A549 (cell line): ENCODE results near the gene DEFB118. TPM values are rescaled to one million over a fixed set of nuclear protein-coding genes. Genes with fewer than 3 reads are reported as not detected.

Experiments used
- ATAC-seq, 2 experiments: fragments of 200-7000 bp in 1 of 2; fragments of >200 bp in 1 of 2; cut with Nextera tagmentation in 1 of 2; cut with Tn5 transposase in 1 of 2; 3 replicates each; pipeline versions ENCODE4 v1.8.0 to v1.9.1; 2018 to 2020; ENCODE audit warnings: mild to moderate bottlenecking in 1 of 2, moderate library complexity in 1 of 2
- CTCF ChIA-PET: fragments of 300-600 bp; sonication (Branson Sonifier 250); formaldehyde crosslinking; extraction: SDS; loops from one replicate; lab custom pipeline; 2021; ENCODE audit warnings: antibody characterized with exemption, inconsistent platforms; lab: Yijun Ruan, JAX
- POLR2A ChIA-PET: fragments of 350-600 bp; formaldehyde crosslinking; extraction: SDS; loops from one replicate; lab custom pipeline; 2021; ENCODE audit warnings: antibody characterized with exemption, inconsistent platforms; lab: Yijun Ruan, JAX
- DNase-seq, 2 experiments: peaks; one replicate each; pipeline versions ENCODE4 v3.0.0 to v3.0.0-alpha.2; 2011 to 2016; ENCODE audit warnings: low read depth in 1 of 2, low spot score in 1 of 2
- FAIRE-seq: peaks from 2 replicates; lab custom pipeline; 2011; peaks lifted over from hg19 to GRCh38; lab: Jason Lieb, UNC
- H3K27ac ChIP-seq, 2 experiments: fragments of >200 bp; sonication (Bioruptor Twin); formaldehyde crosslinking; 3 replicates each; pipeline ENCODE4 v1.5.1; 2016 to 2017
- H3K4me1 ChIP-seq: fragments of >200 bp; sonication (Bioruptor Twin); formaldehyde crosslinking; 3 replicates; pipeline ENCODE4 v1.6.1; 2016
- H3K4me2 ChIP-seq: fragments of >200 bp; sonication (Bioruptor Twin); formaldehyde crosslinking; 3 replicates; pipeline ENCODE4 v1.6.1; 2016
- H3K4me3 ChIP-seq: fragments of >200 bp; sonication (Bioruptor Twin); formaldehyde crosslinking; 3 replicates; pipeline ENCODE4 v1.5.1; 2016
- H3K9me3 ChIP-seq: fragments of >200 bp; sonication (Bioruptor Twin); formaldehyde crosslinking; 3 replicates; pipeline ENCODE4 v1.6.1; 2016
- BCL3 ChIP-seq: fragments of >200 bp; sonication (Bioruptor Twin); formaldehyde crosslinking; IDR thresholded peaks from 3 replicates; pipeline ENCODE4 v1.6.1; 2016
- BHLHE40 ChIP-seq: IDR thresholded peaks from 2 replicates; pipeline ENCODE4 v1.6.1; 2012; ENCODE audit warnings: low read depth, low read length, inconsistent platforms
- E2F6 ChIP-seq: IDR thresholded peaks from 2 replicates; pipeline ENCODE4 v1.6.1; 2012; ENCODE audit warnings: low read depth, borderline replicate concordance
- HEYL ChIP-seq: fragments of 250-450 bp; sonication (Bioruptor Pico); IDR thresholded peaks from 2 replicates; pipeline ENCODE4 v1.8.0; 2021; ENCODE audit warnings: mild to moderate bottlenecking, moderate library complexity
- HMGXB4 ChIP-seq: fragments of 250-450 bp; sonication (Bioruptor Pico); IDR thresholded peaks from 2 replicates; pipeline ENCODE4 v1.5.0; 2021; ENCODE audit warnings: mild to moderate bottlenecking, moderate library complexity, borderline replicate concordance
- HOXB5 ChIP-seq: fragments of 250-450 bp; sonication (Bioruptor Pico); IDR thresholded peaks from 2 replicates; pipeline ENCODE4 v1.5.0; 2020; ENCODE audit warnings: mild to moderate bottlenecking, moderate library complexity
- KDM5A ChIP-seq: fragments of 200-600 bp; sonication (generic); IDR thresholded peaks from 2 replicates; pipeline ENCODE4 v1.6.1; 2016; ENCODE audit warnings: antibody characterized with exemption, mild to moderate bottlenecking
- MAZ ChIP-seq: fragments of 150-350 bp; IDR thresholded peaks from 2 replicates; pipeline ENCODE4 v1.6.1; 2014; ENCODE audit warnings: antibody characterized with exemption, low read depth, low read length, borderline replicate concordance
- NPAS2 ChIP-seq: fragments of 250-450 bp; sonication (Bioruptor Pico); IDR thresholded peaks from 2 replicates; pipeline ENCODE4 v1.8.0; 2022; ENCODE audit warnings: mild to moderate bottlenecking, moderate library complexity, borderline replicate concordance
- POLR2AphosphoS2 ChIP-seq: conservative IDR thresholded peaks from 2 replicates; pipeline ENCODE4 v1.6.1; 2012; ENCODE audit warnings: low read length, improper control_type of control experiment, inconsistent platforms
- RARB ChIP-seq: fragments of 250-450 bp; sonication (Bioruptor Pico); IDR thresholded peaks from 2 replicates; pipeline ENCODE4 v1.8.0; 2021; ENCODE audit warnings: mild to moderate bottlenecking, moderate library complexity
- REST ChIP-seq: fragments of 200-600 bp; sonication (generic); IDR thresholded peaks from 2 replicates; pipeline ENCODE4 v1.6.1; 2016; ENCODE audit warnings: antibody characterized with exemption, mild to moderate bottlenecking, moderate library complexity
- SMC3 ChIP-seq: fragments of >200 bp; sonication (Bioruptor Twin); formaldehyde crosslinking; IDR thresholded peaks from 3 replicates; pipeline ENCODE4 v1.6.1; 2018; ENCODE audit warnings: inconsistent platforms
- SREBF2 ChIP-seq: fragments of 450-650 bp; IDR thresholded peaks from 2 replicates; pipeline ENCODE4 v1.6.1; 2014; ENCODE audit warnings: mild to moderate bottlenecking, moderate library complexity
- TFCP2L1 ChIP-seq: fragments of 250-450 bp; sonication (Bioruptor Pico); IDR thresholded peaks from 2 replicates; pipeline ENCODE4 v1.5.0; 2021; ENCODE audit warnings: mild to moderate bottlenecking
- ZNF302 ChIP-seq: fragments of 250-450 bp; sonication (Bioruptor Pico); IDR thresholded peaks from 2 replicates; pipeline ENCODE4 v1.9.0; 2021; ENCODE audit warnings: inconsistent platforms, mild to moderate bottlenecking, moderate library complexity
- WGBS: methylation state at CpG from one replicate; pipeline ENCODE4 v1.1.6; 2017; ENCODE audit errors: missing lambda C conversion rate; 5-methylcytosine and 5-hydroxymethylcytosine counted together
- polyA plus RNA-seq, 4 experiments: library from polyadenylated mRNA; depleted of rRNA in 3 of 4; stranded (reverse); fragments of >200 nt; fragmentation: RNase III in 1 of 4; extraction: RNeasy Plus Mini Kit Qiagen cat#74134 plus additional on column Dnase treatment in 1 of 4; gene quantifications; 2 replicates in 3 of 4; 3 replicates in 1 of 4; pipeline ENCODE4 v1.2.3, GENCODE V29; 2011 to 2017

DEFB118 gene
- polyA plus RNA-seq, 2 of the 4 experiments (the other 2 are of a cell fraction): not detected

- TF ChIP-seq POLR2AphosphoS2 (no peak), MAZ (no peak), BCL3 (no peak), HMGXB4 (CRISPR knock-in tag) (no peak), HOXB5 (no peak), TFCP2L1 (CRISPR knock-in tag) (no peak)
These were observed 45.9 kb upstream of the DEFB118 start (continued) for GRCh38 chr20:31322504-31322903.

- H3K4me3 ChIP-seq: no peak overlapping the region
- H3K4me1 ChIP-seq: no peaks in the 10 kb centered on the region
- H3K4me2 ChIP-seq: no peak overlapping the region
- FAIRE-seq: no peak
- TF ChIP-seq NPAS2: no peak
- no peak for TF ChIP-seq REST
- no peak for TF ChIP-seq HOXB5
- no peak for TF ChIP-seq RARB (CRISPR knock-in tag)
- CTCF ChIA-PET: interaction anchor here (0.7 kb wide), 1 partner anchor 42 kb away, joined by 3 read pairs; no protein-coding TSS in a partner anchor
- no peak for ATAC-seq
- POLR2A ChIA-PET: no interaction called here
- no peak overlapping the region for H3K27ac ChIP-seq
- no peak for DNase-seq
- H3K9me3 ChIP-seq: no peaks in the 10 kb centered on the region
These were observed 37.5 kb upstream of the DEFB118 start for GRCh38 chr20:31330893-31331292.

- TF ChIP-seq KDM5A (no peak), ZNF302 (CRISPR knock-in tag) (no peak), SREBF2 (no peak), HEYL (no peak)
- FAIRE-seq (no peak), DNase-seq (no peak), ATAC-seq (no peak)
- Histone ChIP-seq H3K9me3 (no peaks in the 10 kb centered on the region), H3K4me3 (no peak overlapping the region), H3K4me1 (no peaks in the 10 kb centered on the region), H3K27ac (no peak overlapping the region), H3K4me2 (no peak overlapping the region)
- POLR2A ChIA-PET: no interaction called here
- CTCF ChIA-PET: no interaction called here
These were observed 26.9 kb upstream of the DEFB118 start for GRCh38 chr20:31341470-31341869.

GRCh38 chr20:31355981-31356380 lies 12.4 kb upstream of the DEFB118 start:
- ChIA-PET POLR2A (no interaction called here), CTCF (interaction anchor here (1.1 kb wide), 1 partner anchor 9 kb away, joined by 3 read pairs; no protein-coding TSS in a partner anchor)
- no peak for FAIRE-seq
- no peak for TF ChIP-seq SMC3
- TF ChIP-seq E2F6: no peak
- no peak for TF ChIP-seq BHLHE40
- ATAC-seq: no peak
- DNase-seq: no peak
- no peaks in the 10 kb centered on the region for H3K9me3 ChIP-seq
- 0% methylated on average over 1 of the region's 1 CpG for WGBS
- H3K27ac ChIP-seq: no peak overlapping the region
- H3K4me1 ChIP-seq: no peaks in the 10 kb centered on the region
- H3K4me2 ChIP-seq: no peak overlapping the region
- H3K4me3 ChIP-seq: no peak overlapping the region
